Stimulated activated CD8-positive, alpha-beta memory T cell treated with anti-CD3 and anti-CD28 coated beads, Interleukin-15, amount 100 ng/mL, for 4 hours (primary cell): ENCODE measurements around the gene ASB2.

Experiments used
- DNase-seq, 2 donors: peaks; one replicate each; pipeline ENCODE4 v3.0.0-alpha.2; 2020; ENCODE audit warnings: low read depth in 2 of 2

Gene ASB2

DNA sequence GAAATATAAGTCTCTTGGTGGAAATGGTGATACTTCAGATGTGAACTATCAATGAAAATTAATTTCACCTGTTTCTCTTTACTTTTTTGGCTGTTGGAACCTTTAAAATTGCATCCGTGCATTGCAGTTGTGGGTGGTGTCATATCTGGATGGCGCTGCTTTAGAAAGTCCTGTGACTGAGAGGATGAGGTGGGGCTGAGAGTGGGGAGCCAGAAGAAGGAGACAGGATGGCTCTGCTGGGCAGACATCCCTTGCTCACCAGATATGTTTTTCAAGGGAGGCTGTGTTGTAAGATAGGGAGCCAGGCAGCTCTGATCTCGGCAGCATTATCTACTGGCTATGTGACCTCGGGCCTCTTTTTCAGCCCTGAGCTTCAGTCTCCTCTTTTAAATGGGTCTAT lies 12.7 kb downstream of the ASB2 start:
- DNase-seq = no peak

DNA sequence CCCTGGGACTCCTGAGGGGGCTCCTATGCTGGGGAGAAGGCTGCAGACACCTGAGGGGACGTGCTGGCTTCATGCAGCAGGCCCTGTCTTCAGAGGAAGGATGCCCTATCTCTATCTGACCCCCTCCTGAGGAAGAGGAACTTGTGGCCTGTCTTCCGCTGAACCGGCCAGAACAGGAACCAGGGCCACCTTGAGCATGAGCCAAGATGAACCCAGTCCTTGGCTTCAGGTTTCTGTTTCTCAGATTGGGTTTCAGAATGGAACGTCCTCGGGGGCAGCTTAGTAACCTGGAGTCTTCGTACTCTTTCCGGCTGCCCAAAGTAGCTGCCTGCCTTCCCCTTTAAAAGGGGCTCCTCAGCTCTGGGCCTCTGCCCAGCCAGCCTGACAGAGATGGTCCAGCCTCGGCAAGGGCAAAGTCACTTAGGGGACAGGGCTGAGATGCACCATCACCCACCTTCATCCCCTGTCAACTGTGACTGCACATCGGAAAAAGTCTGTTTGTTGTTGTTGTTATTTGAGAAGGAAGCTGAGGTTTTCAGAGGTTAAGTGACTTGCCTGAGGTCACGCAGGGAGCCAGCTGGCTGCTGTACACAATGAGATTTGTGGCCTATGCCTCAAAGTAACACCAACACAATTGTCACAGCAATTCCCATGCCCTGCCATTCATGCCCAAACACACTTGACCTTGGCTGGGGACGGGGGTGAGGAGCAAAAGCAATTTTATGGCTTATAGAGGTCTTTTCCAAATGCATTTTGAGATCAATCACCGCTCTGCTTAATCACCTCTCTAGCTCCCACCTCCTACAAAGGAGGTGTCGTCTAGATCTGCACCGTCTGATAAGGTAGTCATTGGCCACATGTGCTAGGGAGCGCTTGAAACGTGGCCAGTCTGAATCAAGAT lies 13.4 kb downstream of the ASB2 start:
- DNase-seq = peak in 1 of 2 donors; percentile 37

DNA sequence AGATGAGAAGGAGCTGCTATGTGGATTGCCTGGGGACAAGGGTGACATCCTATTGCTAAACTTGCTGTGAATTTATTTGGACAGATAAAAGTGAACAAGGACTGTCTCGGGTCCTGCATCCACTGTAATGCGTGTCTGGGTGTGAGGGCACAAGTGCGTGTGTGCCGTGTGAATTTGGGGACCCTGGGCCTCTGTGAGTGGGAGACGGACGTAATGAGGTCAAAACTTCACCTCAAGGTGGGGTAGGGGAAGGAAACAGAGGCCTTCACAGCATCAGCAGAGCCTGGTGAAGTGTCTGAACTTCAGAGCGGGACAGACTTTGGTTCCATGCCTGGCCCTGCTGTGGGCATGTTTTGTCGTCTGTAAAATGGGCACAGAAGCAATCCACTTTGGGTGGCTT lies 14.8 kb downstream of the ASB2 start:
- no peak for DNase-seq

DNA sequence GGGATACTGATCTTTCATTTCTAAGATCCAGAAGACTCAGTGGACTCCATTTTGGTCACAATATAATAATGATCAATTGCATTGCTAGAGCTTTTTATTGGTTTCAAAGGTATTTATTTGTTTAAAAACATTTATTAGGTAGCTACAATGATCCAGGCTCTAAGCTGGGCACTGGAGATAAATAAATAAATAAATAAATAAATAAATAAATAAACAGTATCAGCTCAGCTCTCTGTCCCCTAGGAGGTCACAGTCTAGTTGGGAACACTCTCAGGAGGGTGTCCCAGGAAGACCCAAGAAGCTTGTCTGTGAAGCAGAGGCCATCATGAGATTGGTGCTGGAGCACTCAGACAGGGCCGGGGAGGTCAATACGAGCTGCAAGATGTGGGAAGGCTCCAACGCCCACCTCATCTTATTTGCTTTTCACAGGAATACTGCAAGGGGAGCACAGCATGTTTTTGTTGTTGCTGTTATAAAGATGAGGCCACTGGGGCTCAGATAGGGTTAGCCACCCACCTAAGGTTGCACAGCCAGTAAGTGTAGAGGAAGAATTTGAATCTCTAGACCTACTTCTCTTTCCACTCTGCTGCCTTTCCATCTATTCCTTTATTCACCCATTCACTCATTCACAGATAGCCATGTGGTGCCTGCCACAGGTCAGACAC lies 15.5 kb downstream of the ASB2 start:
- DNase-seq = no peak

DNA sequence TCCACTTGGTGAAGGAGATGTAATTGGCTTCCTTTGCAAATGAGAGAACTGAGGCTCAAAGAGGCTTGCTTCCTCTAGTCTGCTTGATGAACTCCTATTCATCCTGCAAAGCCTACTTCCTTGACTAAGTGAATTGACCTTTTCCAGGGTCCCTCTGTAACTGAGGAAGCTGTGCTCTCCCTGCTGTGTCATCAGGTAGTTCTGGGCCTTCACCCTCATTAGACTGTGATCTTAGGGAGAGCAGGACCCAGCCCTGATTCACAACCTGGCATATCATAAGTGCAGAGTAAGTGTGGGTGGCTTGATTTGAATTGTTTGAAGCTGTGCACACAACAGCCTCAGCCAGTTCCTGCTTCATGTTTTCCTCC lies 16.3 kb downstream of the ASB2 start:
- no peak for DNase-seq

DNA sequence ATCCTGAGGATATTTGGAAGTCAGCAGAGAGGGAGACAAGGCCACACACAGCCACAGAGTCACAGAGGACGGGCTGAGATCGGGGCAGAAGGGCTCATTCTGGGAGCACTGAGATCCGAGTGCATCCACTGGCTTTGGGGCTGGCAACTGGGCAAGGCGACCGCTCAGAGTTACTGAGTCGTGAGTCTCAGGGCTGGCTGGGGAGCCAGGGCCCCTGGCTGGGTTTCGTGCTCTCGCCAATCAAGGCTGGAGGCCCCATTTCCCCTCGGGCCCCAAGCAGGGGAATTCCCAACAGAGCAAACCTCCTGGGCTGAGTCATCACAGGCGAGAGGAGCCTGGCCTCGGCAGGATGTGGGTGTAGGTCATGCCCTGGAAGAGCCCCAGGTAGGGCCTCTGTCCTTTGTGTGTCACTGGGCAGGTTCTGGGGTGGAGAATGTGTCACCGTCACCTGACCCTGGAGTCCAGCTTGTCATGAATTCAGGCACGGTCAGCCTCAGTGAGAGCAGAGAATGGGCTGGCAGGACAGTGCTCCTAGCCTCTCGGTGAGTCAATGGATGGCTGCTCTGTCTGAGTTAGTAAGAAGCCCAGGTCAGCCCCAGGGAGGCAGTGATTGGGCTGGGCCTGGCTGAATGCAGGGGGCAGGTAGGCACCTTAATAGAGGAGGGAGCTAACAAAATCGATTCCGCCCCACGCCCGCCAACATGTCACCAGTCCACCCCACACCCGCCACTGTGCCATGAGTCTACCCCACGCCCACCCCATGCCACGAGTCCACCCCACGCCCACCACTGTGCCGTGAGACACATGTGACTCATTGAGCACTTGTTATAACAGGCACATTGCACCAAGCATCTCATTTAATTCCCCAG lies 16.9 kb downstream of the ASB2 start:
- peak; percentile 83 to 89 for DNase-seq

DNA sequence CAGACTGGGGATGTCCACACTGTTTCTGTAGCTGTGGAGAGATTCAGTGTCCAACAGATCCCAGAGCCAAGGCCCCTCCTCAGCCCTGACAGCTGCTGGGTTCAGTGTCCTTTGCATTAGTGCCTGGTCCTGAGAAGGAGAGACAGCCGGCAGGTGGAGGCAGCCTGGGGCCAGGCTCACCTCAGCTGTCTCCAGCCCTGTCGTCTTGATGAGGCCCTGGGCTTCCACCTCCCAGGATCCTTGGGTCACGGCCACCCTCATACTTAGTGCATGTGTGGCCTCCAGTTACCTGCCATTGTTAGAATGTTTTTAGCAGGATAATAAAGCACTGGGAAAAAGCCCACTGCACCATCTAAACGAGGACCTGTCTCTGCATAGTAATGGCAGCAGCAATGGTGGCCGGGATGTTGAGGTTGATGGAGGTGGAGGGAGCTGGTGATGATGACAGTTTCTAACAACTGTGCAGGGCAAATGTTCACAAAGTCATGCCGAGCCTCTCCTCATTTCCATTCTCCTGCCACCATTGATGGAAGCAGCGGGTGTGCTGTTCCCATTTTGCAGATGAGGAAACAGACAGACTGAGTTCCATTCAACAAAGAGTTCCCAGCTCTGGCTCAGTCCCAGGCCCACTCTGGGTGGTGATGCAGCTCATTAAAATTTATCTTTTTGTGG lies 17.7 kb downstream of the ASB2 start:
- DNase-seq = no peak

DNA sequence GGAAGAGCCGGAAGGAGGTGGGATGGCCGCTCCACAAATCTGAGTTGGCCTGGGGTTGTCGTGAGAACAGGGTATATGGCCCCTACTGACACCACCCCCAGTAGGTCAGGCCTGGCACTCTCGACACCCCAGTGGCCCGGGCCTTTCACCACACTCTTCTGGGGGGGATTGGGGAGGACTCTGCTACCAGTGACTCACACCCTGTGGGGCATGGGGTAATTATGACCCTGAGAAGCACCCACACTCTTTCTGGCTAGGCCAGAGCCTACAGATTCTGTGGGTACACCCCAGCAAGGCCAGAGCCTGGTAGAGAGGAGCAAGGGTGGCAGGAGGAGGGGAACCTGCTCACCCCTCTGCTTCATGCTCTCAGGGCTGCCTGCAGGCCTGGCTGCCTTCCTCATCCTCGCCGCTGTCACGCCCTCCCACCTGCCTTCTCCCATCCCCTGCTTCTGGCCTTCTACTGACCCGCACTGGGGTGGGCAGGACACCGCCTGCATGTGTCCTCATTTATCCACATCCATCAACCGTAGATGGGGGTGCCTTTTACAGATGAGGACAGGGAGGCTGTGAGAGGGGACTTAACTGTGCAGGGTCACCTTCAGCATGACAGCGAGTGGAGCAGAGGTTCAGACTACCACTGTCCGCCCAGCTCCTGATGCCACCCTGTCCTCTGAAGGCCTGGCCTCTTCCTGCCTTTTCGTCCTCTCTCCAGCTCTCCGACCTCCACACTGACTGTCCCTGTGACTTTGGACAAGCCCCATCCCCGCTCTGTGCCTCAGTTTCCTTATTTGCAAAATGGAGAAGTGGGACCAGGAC lies 18.4 kb downstream of the ASB2 start:
- no peak for DNase-seq

DNA sequence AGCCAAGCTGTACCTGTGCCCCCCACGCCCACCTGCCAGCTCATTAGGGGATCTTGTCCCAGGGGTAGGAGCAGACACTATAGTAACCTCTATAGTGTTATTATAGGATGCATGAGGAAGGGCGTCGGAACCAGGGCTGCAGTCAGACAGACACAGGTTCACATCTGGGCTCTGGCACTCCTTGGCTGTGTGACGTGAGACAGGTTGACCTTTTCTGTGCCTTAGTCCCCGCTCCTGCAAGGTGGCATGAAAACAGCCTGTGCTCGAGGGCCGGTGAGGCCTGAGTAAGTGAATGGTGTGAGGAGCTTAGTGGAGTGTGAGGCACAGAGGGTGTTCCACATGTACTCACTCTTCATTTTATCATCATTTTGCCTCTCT lies 19.0 kb downstream of the ASB2 start:
- no peak for DNase-seq

DNA sequence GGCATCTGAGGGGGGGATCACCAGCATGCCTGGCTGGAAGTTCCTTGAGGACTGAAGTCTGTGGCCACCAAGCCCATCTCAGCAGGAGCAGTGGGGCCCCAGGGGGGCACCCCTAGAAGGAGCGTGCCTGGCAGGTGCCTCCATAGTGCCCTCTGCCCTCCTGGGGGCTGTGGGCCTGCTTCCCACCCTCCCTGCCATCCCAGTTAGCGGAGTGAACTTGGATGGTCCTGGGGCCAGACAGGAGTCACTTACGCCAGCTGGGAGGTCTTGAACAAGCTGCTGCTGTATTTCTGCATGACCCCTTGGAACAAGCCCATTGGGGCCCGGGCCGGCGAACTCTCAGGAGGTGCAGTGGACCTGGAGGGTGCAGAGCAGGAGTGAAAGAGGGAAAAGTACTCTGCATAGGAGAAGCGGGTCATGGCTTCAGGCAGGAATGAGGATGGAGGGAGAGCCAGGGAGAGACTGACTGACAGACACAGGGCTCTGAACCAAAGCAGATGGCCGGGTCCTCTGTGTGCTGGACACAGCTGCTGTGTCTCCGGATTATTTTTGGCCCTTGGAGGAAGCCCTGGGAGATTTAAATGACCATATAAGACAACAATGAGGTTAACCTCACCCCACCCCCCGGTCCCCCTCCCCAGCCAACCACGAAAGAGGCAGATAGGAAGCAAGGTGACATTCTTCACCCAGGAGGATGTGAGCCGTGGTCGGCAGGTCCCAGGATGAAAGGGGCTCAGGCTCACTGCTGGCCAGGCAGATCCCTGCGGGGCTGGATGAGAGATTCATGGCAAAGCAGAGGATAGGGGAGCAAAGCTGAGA lies 19.6 kb downstream of the ASB2 start:
- no peak for DNase-seq

DNA sequence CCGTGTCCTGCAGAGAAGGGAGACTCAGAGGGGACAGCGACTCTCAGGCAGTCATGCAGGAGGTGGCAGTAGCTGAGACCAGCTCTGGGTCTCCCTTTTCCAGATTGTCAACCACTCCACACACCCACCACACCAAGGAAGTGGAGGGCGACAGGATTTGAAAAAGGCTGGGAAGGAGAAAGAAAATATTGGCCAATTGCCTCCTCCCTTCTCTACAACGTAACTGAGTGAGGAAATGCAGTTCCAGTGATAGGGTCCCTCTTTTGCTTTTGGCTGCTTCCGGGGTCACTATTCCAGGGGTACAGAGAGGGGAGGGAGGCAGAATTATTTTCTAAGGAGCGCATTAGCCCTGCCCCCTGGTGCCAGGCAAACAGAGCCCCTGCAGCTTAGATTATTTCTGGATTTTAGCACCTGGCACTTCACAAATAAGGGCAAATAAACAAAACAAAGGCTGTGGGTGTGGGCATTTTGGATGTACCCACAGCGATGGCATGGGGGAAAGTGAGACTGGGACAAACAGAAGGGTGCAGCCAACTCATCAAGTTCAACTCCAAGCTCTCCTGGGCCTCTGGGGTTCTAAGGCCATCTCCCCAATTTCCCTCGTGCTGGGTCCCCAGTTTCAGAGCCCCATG lies 20.4 kb downstream of the ASB2 start:
- no peak for DNase-seq

DNA sequence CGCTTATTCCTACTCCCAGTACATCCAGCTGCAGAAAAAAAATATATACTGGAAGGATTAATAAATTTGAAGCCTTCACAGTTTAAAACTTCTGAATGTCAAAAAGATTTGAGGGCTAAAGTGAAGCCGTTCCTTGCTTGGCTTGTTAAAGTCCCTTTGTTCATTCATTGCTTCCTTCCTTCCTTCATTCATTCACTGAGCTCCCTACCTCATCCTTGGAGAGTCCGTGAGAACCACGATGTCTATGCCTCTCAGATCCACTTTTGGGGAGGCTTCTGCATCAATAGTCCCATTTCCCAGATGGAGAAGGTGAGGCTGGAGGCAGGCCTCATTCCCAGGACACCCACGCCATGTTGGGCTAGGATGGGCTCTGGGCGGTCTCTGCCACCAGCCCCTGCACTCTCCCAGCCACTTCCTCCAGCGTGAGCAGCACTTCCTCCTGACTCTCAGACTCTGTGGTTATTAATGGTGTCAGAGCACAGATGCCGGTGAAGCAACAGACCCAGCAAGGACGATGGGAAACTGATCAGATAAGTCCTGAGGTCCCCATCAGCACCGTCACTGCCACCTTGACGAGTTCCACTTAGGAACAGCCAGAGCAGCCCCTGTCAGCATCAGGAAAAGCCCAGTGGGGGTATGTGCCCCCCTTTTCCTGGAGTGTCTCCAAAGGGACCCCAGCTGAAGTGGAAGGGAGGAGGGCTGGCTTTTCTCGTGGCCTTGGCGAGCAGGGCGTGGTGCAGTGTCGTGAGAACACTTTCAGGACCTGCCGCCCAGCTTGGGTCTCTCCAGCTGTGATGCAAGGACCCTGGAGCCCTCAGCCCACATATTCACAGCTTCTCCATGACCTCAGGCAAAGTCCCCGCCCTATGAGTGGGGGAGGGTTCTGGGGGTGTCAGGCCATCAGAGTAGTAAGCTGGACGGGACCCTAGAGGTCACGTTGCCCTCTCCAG lies 21.2 kb downstream of the ASB2 start:
- DNase-seq = no peak

DNA sequence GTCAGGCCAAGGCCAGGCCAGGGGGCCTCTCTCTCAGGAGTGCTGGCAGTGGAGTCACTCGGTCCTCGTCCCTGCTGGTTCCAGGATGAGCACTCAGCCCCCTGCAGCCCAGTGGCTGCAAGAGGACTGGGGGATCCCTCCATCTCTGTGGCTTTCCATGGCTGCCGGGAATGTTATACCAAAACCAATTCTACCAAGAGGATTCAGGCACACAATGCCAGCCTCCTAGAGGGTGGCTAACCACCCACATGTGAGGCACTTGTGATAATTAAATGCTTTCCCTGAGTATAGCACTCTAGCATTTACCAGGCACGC lies 21.9 kb downstream of the ASB2 start:
- DNase-seq = no peak

DNA sequence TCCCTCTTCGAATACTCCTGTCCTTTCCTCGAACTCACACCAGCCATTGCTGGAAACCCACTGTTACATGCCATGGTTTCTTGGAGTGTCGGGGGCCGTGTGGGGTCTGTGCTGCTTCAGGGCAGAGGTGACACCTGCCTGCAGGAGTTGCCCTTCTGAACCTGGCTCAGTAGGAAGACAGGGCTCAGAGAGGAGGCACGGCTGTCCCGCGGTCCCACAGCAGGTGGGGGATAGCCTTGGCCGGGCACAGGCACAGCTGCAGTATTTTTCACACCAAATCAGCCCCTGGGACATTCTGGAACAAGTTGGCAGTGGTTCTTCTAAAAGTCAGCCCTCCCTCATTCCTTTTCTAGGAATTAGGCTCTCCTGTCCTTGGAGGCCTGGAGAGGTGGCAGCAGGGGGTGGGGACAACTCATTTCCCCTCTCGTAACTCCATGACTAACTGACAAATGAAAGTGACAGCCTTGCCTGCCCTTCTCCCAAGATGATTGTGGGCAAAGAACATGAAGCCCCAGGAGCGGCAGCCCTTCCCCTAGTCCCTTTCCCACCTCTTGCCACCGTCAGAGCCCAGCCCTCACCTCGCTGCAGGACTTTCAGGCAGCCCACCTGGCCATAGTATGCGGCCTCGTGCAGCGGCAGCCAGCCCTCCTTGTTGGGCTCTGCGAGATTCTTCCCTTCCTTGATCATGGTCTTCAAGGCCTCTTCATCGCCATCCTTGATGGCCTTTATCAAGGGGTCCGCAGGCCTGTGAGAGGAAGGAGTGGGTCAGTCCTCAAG lies 22.4 kb downstream of the ASB2 start:
- DNase-seq = no peak

DNA sequence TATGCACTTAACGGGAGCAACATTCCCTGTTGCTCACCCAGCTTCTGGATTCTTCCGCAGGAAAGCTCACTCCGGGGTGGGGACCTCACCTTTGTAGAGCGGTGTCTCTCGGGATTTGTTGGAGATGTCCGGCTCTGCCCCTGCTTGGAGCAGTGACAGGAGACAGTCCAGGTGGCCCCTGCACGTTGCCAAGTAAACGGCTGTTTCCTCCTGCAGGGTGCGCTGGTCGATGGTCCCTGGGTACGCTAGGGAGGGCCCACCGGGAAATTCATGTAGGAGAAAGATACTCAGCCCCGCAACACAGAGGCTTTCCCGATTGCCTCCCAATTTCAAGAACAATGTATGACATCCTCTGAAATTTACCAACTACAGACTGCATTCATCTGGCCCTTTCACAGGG lies 23.1 kb downstream of the ASB2 start:
- DNase-seq = no peak

DNA sequence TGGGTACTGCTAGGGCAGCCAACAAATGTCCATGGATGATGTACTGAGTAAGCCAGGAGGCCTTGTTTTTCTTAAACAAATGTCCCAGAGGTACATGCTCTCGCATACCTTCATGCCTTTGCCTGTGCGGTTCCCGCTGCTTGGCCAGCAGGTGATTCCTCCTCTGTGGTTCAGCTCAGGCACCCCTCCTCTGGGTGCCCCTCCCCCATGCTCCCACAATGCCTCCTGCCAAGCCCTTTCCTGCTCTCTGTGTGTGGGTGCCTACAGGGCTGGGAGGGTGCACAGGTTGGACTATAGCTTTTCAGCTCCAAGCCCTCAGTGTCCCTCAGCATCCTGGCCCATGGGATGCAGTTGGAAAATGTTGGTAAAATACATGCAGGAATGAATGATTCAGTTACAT lies 23.5 kb downstream of the ASB2 start:
- DNase-seq = no peak

DNA sequence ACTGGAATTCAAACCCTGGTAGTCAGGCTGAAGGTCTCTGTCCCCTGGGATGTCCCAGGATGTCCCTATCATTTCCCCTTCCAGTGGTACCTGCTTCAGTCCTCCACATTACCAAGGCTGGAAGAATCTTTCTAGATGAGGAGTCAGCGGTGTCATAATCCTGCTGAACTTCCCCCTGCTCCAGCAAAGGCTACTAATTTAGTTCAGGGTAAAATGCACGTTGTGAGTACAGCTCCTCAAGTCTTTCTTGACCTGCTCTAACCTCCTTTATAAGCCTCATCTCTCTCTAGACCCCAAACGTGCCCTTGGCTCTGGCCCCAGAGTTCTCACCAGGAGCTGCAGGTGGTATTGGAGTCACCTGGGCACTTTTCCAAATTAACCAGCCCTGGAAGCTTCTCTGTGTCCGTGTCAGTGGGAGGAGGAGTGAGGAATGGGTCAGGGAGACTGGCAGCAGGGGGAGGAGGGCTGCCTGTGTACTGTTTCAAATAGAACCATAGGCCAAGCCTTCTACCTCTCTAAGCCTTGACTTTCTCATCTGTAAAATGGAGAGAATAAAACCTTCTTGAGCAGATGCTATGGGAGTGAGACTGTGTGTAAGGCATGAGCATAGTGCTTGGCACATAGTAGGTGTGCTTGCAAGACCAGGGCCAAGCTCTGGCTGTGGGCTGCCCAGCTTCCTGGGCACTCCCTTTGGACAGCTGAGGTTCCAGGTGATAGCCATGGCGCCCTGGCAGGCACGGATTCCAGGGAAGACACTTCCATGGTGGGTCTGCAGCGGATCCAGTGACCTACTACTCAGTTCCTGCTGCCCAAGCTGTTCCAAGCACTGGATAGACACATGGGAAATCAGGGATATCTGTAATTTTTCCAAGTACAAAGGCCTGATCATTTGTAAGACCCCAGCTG lies 24.5 kb downstream of the ASB2 start:
- DNase-seq = no peak
